Activated T-helper 1 cell treated with anti-CD3 and anti-CD28 coated beads, Interleukin-12 subunit alpha, Interleukin-12 subunit beta, Interleukin-2, Interleukin-4 antibody, amounts not matched to agents 30 ng/mL and 10 ng/mL and 1 ng/mL, durations not matched to agents 14 hours and 24 hours and 36 hours (primary cell): Measurements from ENCODE around the gene IRX4. TPM values are rescaled to one million over a fixed set of nuclear protein-coding genes. Genes with fewer than 3 reads are reported as not detected.

Source experiments
- DNase-seq: peaks from one replicate; pipeline ENCODE4 v3.0.0; 2021; ENCODE audit warnings: low spot score
- H3K27ac Mint-ChIP-seq: one replicate; pipeline ENCODE4 v1.8.0; 2021; ENCODE audit warnings: mild to moderate bottlenecking, mixed read lengths
- H3K27me3 Mint-ChIP-seq: one replicate; pipeline ENCODE4 v1.8.0; 2022; ENCODE audit warnings: mild to moderate bottlenecking, moderate library complexity, mixed read lengths; ENCODE audit not compliant: insufficient read depth
- H3K36me3 Mint-ChIP-seq: one replicate; pipeline ENCODE4 v1.8.0; 2021; ENCODE audit warnings: low read depth, mixed read lengths
- H3K4me1 Mint-ChIP-seq: one replicate; pipeline ENCODE4 v1.8.0; 2021; ENCODE audit warnings: low read depth, mixed read lengths
- H3K4me3 Mint-ChIP-seq: one replicate; pipeline ENCODE4 v1.8.0; 2021; ENCODE audit warnings: mild to moderate bottlenecking, moderate library complexity, mixed read lengths
- H3K9me3 Mint-ChIP-seq: one replicate; pipeline ENCODE4 v1.8.0; 2021; ENCODE audit warnings: mixed read lengths
- intact Hi-C: fragments of 100-400 bp; cut with micrococcal nuclease; formaldehyde crosslinking; loops from one replicate; pipeline ENCODE4 v1.15.1; 2024
- total RNA-seq: library from RNA; stranded (reverse); gene quantifications from 2 replicates; pipeline ENCODE4 v1.2.3, GENCODE V29; 2022

The IRX4 gene
- total RNA-seq: not detected in 2 replicates

DNA sequence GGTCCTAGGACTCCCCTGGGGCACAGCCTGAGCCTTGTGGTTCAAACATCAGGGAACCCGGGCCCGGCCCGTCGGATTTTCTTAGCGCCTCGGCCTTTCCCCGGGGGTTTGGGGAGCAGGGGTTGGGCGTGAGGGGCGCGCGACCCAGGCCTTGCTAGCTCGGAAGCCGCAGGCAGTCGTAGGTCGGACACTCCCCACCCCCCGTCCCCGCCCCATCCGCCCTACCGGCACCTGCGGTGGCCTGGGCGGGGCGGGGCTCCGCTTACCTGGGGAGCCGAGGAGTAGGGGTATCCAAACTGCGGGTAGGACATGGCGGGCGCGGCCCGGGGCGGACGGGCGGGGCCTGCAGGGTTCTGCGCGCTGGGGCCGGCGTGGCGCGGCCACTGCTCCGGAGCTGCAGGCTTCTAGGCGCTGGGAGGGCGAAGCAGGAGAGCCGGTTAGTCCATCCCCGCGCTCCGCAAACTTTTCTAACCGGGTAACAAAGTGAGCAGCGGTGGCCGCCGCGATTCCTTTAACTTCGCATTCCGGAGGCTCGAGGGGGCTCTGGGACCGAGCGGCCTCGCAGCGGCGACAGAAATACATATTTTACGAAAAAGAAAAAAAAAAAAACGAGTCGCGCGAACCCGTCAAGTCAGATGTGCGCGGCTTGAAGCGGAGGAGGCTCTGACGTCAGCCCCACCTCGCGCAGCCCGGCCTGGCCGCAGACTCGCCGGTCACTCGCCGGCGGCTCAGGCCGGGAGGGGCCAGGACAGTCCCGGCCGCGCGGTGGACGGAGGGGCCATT is at the start of gene IRX4:
Gene IRX4, minus strand, starts transcription at position 589 of the 783 bp plus-strand sequence. Its CDS starts 278 bp downstream, at position 311.
- H3K36me3 Mint-ChIP-seq: no peaks in the 10 kb centered on the region

DNA sequence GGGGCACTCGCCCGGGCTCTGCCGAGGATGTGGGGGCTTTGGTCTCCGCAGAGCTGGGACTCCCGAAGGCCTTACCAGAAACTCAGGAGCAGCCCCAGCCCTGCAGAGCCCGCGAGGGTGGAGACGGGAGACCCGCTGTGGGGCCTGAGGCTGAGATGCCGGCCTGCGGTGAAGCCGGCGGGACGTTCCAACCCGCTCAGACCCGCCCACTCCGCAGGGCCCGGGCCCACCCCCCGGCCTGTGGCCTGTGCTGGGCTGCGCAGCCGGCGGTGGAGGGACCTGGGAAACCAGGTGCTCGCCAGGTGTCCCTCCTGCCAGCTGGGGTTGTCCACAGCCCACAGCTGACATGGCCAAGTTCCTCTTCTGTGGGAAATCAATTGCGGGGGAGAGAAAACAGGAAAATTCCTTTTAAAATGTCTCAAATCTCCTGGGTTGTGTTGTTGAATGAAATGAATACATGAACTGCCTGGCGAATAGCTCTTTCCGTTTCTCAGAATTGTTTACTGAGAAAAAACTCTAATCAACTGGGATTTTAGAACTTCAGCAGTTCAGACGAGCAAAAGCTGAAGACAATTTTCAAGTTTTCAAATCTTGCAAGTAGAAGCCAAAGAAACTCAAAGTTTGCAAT is 49.0 kb upstream of the IRX4 start:
- no peak for DNase-seq
- Mint-ChIP-seq H3K36me3 (no peaks in the 10 kb centered on the region), H3K4me3 (no peak overlapping the region), H3K9me3 (no peaks in the 10 kb centered on the region), H3K27ac (no peak overlapping the region), H3K4me1 (no peaks in the 10 kb centered on the region), H3K27me3 (peaks cover 10% of the 10 kb centered on the region)
- intact Hi-C loops: no loop called here

More for the DNA sequence above, at the start of gene IRX4:
- Mint-ChIP-seq H3K27me3 (peaks cover 48% of the 10 kb centered on the region), H3K4me1 (no peaks in the 10 kb centered on the region), H3K27ac (peak within 1 kb of the TSS; percentile 34), H3K4me3 (no peak within 1 kb of the TSS), H3K9me3 (no peaks in the 10 kb centered on the region)
- intact Hi-C loops: no loop called here
- no peak for DNase-seq

DNA sequence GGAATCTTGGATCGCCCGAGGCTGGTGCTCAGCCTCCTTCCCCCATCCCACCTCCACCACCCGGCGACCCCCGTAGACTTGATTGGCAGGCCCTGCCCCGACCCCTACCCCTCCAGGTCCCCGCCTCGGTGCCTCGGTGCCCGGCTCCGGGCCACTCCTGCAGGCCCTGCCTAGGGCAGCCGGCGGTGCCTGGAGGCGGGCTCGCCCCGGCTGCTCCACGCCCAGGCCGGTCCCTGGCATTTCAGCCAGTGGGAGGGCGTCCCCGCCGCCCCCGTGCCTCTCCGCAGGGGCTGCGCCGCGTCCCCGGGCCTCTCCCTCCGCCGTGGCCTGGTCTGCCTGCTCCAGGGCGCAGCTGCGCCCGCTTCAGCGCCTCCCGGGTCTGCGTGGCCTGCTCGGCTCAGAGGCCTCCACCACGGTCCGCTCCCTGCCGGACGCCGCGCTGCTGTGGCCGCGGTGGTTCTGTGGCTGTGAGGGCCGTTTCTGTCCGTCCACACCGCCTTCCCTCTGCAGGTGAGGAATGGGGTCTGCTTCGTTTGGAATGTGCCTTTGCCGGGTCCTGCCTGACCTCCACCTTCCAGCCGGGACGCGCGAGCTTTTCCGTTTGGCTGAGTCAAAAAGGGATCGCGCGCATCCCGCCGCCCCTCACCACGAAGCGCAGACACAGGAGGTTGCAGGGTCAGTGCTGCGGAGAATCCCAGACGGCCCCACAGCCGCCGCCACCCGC is 48.3 kb upstream of the IRX4 start:
- H3K9me3 Mint-ChIP-seq: no peaks in the 10 kb centered on the region
- DNase-seq: no peak
- no peaks in the 10 kb centered on the region for H3K4me1 Mint-ChIP-seq
- intact Hi-C loops: no loop called here
- H3K4me3 Mint-ChIP-seq: no peak overlapping the region
- no peak overlapping the region for H3K27ac Mint-ChIP-seq
- H3K36me3 Mint-ChIP-seq: no peaks in the 10 kb centered on the region
- H3K27me3 Mint-ChIP-seq: peaks cover 10% of the 10 kb centered on the region

DNA sequence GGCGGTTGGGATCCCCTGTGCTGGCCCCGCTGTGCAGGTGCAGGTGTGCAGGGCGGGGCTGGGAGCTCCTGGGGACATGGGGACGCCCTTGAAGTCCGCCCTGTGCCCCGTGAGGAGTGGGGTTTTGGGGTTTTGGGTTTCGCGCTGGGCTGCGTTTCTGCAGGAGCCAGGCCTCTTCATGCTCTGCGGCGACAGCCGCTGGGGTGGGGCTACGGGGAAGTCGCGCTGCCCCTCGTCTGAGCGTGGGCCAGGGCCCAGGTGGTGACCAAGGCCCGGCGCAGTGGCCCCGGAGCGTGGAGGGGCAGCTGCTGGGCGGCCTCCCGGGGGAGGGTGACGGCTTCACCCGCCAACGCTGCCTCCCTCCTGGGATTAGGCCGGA is 47.8 kb upstream of the IRX4 start:
- Mint-ChIP-seq H3K27ac (no peak overlapping the region), H3K4me3 (no peak overlapping the region), H3K27me3 (peaks cover 10% of the 10 kb centered on the region), H3K4me1 (no peaks in the 10 kb centered on the region), H3K36me3 (no peaks in the 10 kb centered on the region), H3K9me3 (no peaks in the 10 kb centered on the region)
- no peak for DNase-seq
- intact Hi-C loops: no loop called here

DNA sequence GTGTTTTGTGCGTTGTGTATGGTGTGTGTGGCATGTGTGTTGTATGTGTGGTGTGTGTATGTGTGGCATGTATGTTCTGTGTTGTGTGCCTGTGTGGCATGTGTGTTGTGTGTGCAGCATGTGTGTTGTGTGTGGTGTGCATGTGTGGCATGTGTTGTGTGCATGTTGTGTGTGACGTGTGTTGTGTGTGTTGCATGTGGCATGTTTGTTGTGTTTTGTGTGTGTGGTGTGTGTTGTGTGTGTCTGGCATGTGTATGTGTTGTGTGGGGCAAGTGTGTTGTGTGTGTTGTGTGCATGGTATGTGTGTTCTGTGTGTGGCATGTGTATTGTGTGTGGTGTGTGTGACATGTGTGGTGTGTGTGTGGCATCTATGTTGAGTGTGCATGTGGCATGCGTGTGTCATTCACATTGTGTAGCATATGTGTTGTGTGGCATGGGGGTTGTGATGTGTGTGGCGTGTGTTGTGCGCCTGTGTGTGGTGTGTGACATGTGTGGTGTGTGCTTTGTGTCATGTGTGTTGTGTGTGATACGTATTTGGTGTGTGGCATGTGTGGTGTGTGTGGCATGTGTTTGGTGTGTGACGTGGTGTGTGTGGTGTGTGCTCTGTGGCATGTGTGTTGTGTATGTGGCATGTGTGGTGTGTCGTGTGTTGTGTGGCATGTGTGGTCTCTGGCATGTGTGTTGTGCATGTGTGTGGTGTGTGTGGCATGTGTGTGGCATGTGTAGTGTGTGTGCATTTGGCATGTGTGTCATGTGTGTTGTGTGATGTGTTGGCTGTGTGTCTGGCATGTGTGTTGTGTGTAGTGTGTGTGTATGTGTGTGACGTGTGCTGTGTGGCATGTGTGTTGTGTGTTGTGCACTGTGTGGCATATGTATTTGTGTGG is 46.6 kb upstream of the IRX4 start:
- Mint-ChIP-seq H3K9me3 (no peaks in the 10 kb centered on the region), H3K27ac (no peak overlapping the region), H3K4me1 (no peaks in the 10 kb centered on the region), H3K4me3 (no peak overlapping the region), H3K27me3 (peaks cover 10% of the 10 kb centered on the region), H3K36me3 (no peaks in the 10 kb centered on the region)
- intact Hi-C loops: no loop called here
- DNase-seq: no peak

DNA sequence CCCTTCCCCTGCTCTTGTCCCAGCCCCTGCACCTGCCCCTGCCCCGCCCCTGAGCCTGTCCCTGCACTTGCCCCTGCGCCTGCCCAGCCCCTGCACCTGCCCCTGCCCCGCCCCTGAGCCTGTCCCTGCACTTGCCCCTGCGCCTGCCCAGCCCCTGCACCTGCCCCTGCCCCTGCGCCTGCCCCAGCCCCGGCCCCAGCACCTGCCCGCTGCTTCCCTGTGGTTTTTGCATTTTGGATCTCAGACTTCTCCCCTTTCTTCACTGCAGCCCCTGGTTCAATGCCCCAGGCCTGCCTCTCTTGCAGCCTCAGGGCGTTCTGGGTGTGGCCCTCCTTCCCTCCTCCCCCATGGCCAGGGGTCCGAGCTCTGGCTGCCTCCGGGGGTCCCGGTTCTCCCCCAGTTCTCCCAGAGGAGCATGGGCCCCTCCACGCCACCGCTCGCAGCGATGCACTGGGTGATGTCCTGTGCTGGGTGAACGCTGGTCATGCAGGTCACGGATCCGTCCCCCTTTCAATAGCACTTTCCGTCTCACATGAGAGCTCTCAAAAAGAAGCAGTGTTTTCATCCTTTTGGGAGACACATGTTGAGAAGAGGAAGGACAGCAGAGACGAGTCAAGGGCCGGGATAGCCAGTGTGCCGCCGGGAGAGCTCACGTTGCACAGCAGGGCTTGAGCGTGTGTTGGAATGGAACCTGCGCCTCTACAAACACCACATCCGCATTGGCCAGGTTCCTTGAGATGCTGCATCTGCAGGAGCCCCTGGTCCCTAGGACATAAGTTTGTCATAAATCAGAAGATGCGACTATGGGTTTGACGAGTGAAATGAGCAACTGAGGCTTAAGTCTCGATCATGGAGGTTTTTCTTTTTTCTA is 44.0 kb upstream of the IRX4 start:
- Mint-ChIP-seq H3K27me3 (peaks cover 3% of the 10 kb centered on the region), H3K36me3 (no peaks in the 10 kb centered on the region), H3K4me1 (no peaks in the 10 kb centered on the region), H3K27ac (no peak overlapping the region), H3K4me3 (no peak overlapping the region), H3K9me3 (no peaks in the 10 kb centered on the region)
- intact Hi-C loops: no loop called here
- no peak for DNase-seq

DNA sequence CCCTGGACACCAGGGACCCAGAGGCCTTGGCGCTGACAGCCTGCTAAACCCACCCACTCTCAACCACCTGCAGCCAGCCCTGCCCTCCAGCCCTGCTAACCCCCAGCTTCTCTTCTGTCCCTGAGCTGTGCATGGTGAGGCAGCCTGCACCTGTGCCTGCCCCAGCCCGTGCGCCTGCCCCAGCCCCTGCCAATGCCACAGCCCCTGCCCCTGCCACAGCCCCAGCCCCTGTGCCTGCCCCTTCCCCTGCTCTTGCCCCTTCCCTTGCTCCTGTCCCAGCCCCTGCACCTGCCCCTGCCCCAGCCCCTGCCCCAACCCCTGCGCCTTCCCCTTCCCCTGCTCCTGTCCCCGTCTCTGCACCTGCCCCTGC is 43.3 kb upstream of the IRX4 start:
- Mint-ChIP-seq H3K36me3 (no peaks in the 10 kb centered on the region), H3K27me3 (peaks cover 3% of the 10 kb centered on the region), H3K4me1 (no peaks in the 10 kb centered on the region), H3K9me3 (no peaks in the 10 kb centered on the region), H3K27ac (no peak overlapping the region), H3K4me3 (no peak overlapping the region)
- intact Hi-C loops: no loop called here
- no peak for DNase-seq

DNA sequence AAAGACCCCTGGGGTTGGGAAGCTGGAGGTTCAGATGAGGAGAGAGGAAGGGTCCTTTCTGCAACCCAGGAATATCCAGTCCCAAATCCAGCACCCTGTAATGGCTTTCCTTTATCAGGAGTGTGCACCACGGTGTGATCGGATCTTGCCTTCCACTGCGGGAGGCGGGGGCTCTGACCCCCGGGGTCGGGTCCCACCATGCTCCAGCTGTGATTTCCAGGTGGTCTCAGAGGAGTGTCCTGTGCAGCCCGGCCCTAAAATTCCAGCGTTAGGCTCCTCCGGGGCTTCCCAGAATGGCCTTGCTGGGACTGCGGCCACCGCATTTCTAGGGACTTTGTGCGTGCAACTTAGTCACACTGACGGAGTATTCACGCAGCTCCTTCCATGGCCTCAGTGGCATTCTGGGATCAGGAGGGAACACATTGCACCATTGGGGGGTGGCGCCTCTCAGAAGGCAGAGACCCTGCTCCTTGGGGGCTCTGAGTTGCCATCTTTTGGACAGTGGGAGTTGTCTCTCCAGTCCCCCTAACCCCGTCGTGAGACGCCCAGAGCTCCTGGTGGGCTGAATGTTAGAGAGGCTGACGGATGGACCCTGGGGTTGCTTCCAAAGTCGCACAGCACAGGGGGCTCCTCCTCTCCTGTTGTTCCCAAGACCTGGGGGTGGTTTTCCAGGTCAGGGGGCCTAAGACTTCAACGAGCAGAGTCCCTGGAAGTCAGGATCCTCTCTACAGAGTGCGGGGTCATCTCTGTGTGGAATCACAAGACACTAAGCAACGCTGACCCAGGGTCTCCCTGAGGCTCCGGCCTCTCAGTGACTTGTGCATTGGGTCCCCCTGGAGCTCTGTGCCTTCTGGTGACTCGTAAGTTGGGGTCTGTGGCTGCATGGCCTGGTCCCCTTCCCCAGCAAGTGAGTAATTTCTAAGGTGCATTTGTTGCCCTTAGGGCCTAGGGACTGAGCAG is 42.7 kb upstream of the IRX4 start:
- no peaks in the 10 kb centered on the region for H3K9me3 Mint-ChIP-seq
- intact Hi-C loops: no loop called here
- no peak overlapping the region for H3K4me3 Mint-ChIP-seq
- no peak overlapping the region for H3K27ac Mint-ChIP-seq
- no peak for DNase-seq
- no peaks in the 10 kb centered on the region for H3K36me3 Mint-ChIP-seq
- H3K4me1 Mint-ChIP-seq: no peaks in the 10 kb centered on the region
- H3K27me3 Mint-ChIP-seq: peaks cover 3% of the 10 kb centered on the region

DNA sequence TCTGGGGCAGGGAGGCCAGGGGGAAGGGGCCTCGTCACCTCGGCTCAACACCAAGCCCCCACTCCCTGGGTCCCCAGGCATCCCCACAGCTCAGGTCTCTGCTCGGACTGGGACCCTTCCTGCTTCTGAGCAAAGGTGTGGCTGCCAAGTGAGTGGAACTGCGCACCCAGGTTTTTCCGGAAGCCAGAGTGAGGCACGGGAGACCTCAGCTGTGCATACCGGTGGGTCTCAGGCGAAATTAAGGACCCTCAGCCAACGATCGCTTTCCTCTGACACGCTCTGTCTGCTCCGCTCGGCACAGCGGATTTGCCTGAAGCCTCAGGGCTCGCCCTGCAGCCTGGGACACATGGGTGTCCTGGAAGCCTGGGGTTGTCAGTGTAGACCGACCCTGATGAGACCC is 41.0 kb upstream of the IRX4 start:
- H3K36me3 Mint-ChIP-seq: no peaks in the 10 kb centered on the region
- intact Hi-C loops: no loop called here
- no peak overlapping the region for H3K27ac Mint-ChIP-seq
- no peaks in the 10 kb centered on the region for H3K9me3 Mint-ChIP-seq
- DNase-seq: no peak
- H3K4me1 Mint-ChIP-seq: no peaks in the 10 kb centered on the region
- H3K27me3 Mint-ChIP-seq: peaks cover 3% of the 10 kb centered on the region
- H3K4me3 Mint-ChIP-seq: no peak overlapping the region

DNA sequence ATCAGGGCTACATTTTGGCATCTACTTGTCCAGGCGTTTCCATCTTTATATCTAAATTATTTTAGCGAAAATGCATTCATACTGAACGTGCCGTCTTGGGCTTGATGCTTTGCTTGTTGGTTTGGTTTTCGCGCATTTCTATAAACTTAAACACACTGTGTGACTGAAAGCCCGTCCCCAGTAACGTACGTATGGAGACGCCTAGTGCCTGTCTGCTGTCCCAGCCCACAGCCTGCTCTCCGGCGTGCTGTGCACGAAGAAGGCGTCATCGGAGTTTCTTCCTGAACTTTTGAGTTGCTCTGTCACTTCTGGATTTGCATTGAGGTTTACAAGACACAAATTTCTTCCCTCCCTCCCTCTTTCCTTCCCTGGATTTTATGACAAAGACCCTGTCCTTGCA is 40.6 kb upstream of the IRX4 start:
- Mint-ChIP-seq H3K4me3 (no peak overlapping the region), H3K36me3 (no peaks in the 10 kb centered on the region), H3K9me3 (no peaks in the 10 kb centered on the region), H3K27ac (no peak overlapping the region), H3K27me3 (peaks cover 3% of the 10 kb centered on the region), H3K4me1 (no peaks in the 10 kb centered on the region)
- DNase-seq: no peak
- intact Hi-C loops: no loop called here

DNA sequence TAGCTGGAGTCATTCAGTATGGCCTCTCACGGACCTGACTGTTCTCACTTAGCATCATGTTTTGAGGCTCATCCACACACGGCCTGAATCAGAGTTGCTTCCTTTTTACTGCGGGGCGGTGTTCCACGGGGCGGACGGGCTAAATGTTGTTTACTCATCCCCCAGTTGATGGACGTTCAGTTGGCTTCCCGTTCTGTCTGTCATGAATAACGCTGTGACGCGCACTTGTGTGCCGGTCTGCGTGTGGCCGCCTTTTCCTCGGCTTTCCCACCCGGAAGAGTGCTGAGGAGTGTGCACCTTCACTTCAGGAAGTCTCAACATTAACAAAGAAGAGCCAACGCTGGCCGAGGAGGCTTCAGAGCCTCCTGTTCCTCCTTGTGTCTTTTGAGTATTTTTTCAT is 39.0 kb upstream of the IRX4 start:
- no peak overlapping the region for H3K4me3 Mint-ChIP-seq
- H3K4me1 Mint-ChIP-seq: no peaks in the 10 kb centered on the region
- H3K36me3 Mint-ChIP-seq: no peaks in the 10 kb centered on the region
- H3K9me3 Mint-ChIP-seq: no peaks in the 10 kb centered on the region
- no peaks in the 10 kb centered on the region for H3K27me3 Mint-ChIP-seq
- intact Hi-C loops: no loop called here
- no peak for DNase-seq
- H3K27ac Mint-ChIP-seq: no peak overlapping the region
